ENCODE results near the gene LMNB1. TPM values are rescaled to one million over a fixed set of nuclear protein-coding genes. Genes with fewer than 3 reads are reported as not detected.
"Not testable (repeated sequence)": the region's sequence is repeated elsewhere in the genome, so short reads cannot be mapped to it uniquely, and the experiment has no call there.

Gene LMNB1
- total and polyA plus RNA-seq, 2 experiments from 2014 or later = 17.9 to 186 TPM

GRCh38 chr5:126754609-126755008, 22.3 kb upstream of the LMNB1 start:
- Histone ChIP-seq H3K27me3 (no peaks in the 10 kb centered on the region), H3K4me1 (ENCODE audit: low read depth) (peaks cover 4% of the 10 kb centered on the region), H3K36me3 (no peaks in the 10 kb centered on the region), H3K27ac (no peak overlapping the region), H3K4me3 (no peak overlapping the region), H3K9me3 (ENCODE audit: low read depth) (no peaks in the 10 kb centered on the region)
- no peak for TF ChIP-seq CTCF (IDR thresholded peaks at IDR 0.05; ENCODE audit: low read depth, low read length)
- DNase-seq (ENCODE audit: low read depth in 1 of 2, low spot score in 1 of 2) = no peak

- Histone ChIP-seq H3K4me1 (ENCODE audit: low read depth) (peaks cover 4% of the 10 kb centered on the region), H3K27me3 (no peaks in the 10 kb centered on the region), H3K4me3 (no peak overlapping the region), H3K9me3 (ENCODE audit: low read depth) (no peaks in the 10 kb centered on the region), H3K36me3 (no peaks in the 10 kb centered on the region), H3K27ac (no peak overlapping the region)
- no peak for DNase-seq (ENCODE audit: low read depth in 1 of 2, low spot score in 1 of 2)
- TF ChIP-seq CTCF (IDR thresholded peaks at IDR 0.05; ENCODE audit: low read depth, low read length) = no peak
These were observed 21.3 kb upstream of the LMNB1 start for GRCh38 chr5:126755593-126755992.

- no peak for DNase-seq (ENCODE audit: low read depth in 1 of 2, low spot score in 1 of 2)
- Histone ChIP-seq H3K27ac (no peak overlapping the region), H3K9me3 (ENCODE audit: low read depth) (no peaks in the 10 kb centered on the region), H3K4me3 (no peak overlapping the region), H3K36me3 (no peaks in the 10 kb centered on the region), H3K4me1 (ENCODE audit: low read depth) (peaks cover 4% of the 10 kb centered on the region), H3K27me3 (no peaks in the 10 kb centered on the region)
- no peak for TF ChIP-seq CTCF (IDR thresholded peaks at IDR 0.05; ENCODE audit: low read depth, low read length)
These were observed 19.1 kb upstream of the LMNB1 start for GRCh38 chr5:126757713-126758357.

GRCh38 chr5:126763371-126763770, 13.6 kb upstream of the LMNB1 start:
- Histone ChIP-seq H3K27ac (no peak overlapping the region), H3K27me3 (no peaks in the 10 kb centered on the region), H3K36me3 (no peaks in the 10 kb centered on the region), H3K4me3 (no peak overlapping the region), H3K9me3 (ENCODE audit: low read depth) (no peaks in the 10 kb centered on the region), H3K4me1 (ENCODE audit: low read depth) (peaks cover 2% of the 10 kb centered on the region)
- no peak for DNase-seq (ENCODE audit: low read depth in 1 of 2, low spot score in 1 of 2)
- no peak for TF ChIP-seq CTCF (IDR thresholded peaks at IDR 0.05; ENCODE audit: low read depth, low read length)

- H3K27me3 ChIP-seq = no peaks in the 10 kb centered on the region
- TF ChIP-seq CTCF (IDR thresholded peaks at IDR 0.05; ENCODE audit: low read depth, low read length) = no peak
- no peak for DNase-seq (ENCODE audit: low read depth in 1 of 2, low spot score in 1 of 2)
These were observed 7.2 kb upstream of the LMNB1 start for GRCh38 chr5:126769703-126770102.

GRCh38 chr5:126773536-126773935, 3.4 kb upstream of the LMNB1 start:
- not testable (repeated sequence) for H3K36me3 ChIP-seq; H3K27me3 ChIP-seq; H3K27ac ChIP-seq; H3K4me1 ChIP-seq (ENCODE audit: low read depth); H3K9me3 ChIP-seq (ENCODE audit: low read depth); DNase-seq (ENCODE audit: low read depth in 1 of 2, low spot score in 1 of 2); H3K4me3 ChIP-seq

More at GRCh38 chr5:126769703-126770102, 7.2 kb upstream of the LMNB1 start:
- H3K4me1 ChIP-seq (ENCODE audit: low read depth) = no peaks in the 10 kb centered on the region
- H3K27ac ChIP-seq = no peak overlapping the region
- H3K4me3 ChIP-seq = no peak overlapping the region
- H3K9me3 ChIP-seq (ENCODE audit: low read depth) = no peaks in the 10 kb centered on the region
- H3K36me3 ChIP-seq = no peaks in the 10 kb centered on the region

GRCh38 chr5:126774595-126774994, 2.3 kb upstream of the LMNB1 start:
- H3K27ac ChIP-seq; H3K36me3 ChIP-seq; H3K4me3 ChIP-seq; H3K27me3 ChIP-seq; DNase-seq (ENCODE audit: low read depth in 1 of 2, low spot score in 1 of 2); H3K9me3 ChIP-seq (ENCODE audit: low read depth); H3K4me1 ChIP-seq (ENCODE audit: low read depth): not testable (repeated sequence)

All from cardiac muscle cell (in vitro differentiated cells and primary cell).